ENCODE data around the gene PIGZ. TPM values are rescaled to one million over a fixed set of nuclear protein-coding genes. Genes with fewer than 3 reads are reported as not detected.

Gene PIGZ
- total and polyA plus RNA-seq, 9 of the 15 experiments (the other 6 are each of a cell fraction or from before 2014, with no cell fraction given): 0.15 to 1.8 (median 0.76) TPM

- Histone ChIP-seq H4K20me1 (replicated peaks; ENCODE audit: control insufficient read depth, insufficient read depth, low read length) (no peaks in the 10 kb centered on the region), H3K4me3 (peak overlapping the region; percentile 38), H3K4me1 (replicated peaks in 1 of 2; ENCODE audit: control insufficient read depth in 2 of 2, insufficient read depth in 2 of 2, low read length in 2 of 2) (peaks cover 3 to 50% of the 10 kb centered on the region in 2 experiments; a peak in 3 of 5 replicates), H3K27me3 (ENCODE audit: control insufficient read depth in 2 of 2, insufficient read depth in 2 of 2, low read length in 2 of 2) (no peaks in the 10 kb centered on the region), H3K79me2 (ENCODE audit: control insufficient read depth, insufficient read depth, low read length) (no peaks in the 10 kb centered on the region), H2AFZ (ENCODE audit: low read depth, low read length) (peak overlapping the region; percentile 67), H3K9me3 (replicated peaks; ENCODE audit: control insufficient read depth, insufficient read depth, low read depth, low read length) (no peaks in the 10 kb centered on the region), H3K9me1 (ENCODE audit: control insufficient read depth, insufficient read depth, low read length) (no peaks in the 10 kb centered on the region), H3K27ac (ENCODE audit: extremely low read depth, low read depth, low read length) (peak overlapping the region; percentile 74; the same call in 2 of the 3 replicates), H3K9ac (ENCODE audit: insufficient read depth in 1 of 2, low read depth in 2 of 2, low read length in 2 of 2) (peak overlapping the region; percentile 62 to 96; a peak in 3 of 4 replicates), H3K4me2 (ENCODE audit: insufficient read depth, low read length) (peak overlapping the region; percentile 61; the same call in 1 of the 2 replicates), H3K36me3 (ENCODE audit: control insufficient read depth, insufficient read depth, low read length) (no peaks in the 10 kb centered on the region)
- intact Hi-C loops (cut with micrococcal nuclease): loop anchor here (5.0 kb wide), 1 partner anchor 184 kb away; no protein-coding TSS in a partner anchor
- in situ Hi-C loops (cut with MboI): no loop called here
- WGBS (ENCODE audit: insufficient coverage, low coverage, missing lambda C conversion rate): 84% methylated on average over 29 of the region's 61 CpGs
- DNase-seq (ENCODE audit: extremely low read depth in 1 of 4, low spot score in 3 of 4) (peak in 1 of 4 experiments; percentile 31), ATAC-seq (no peak), FAIRE-seq (no peak)
- no TSS peak for BruUV-seq (replicated peaks)
- POLR2A ChIA-PET: interaction anchor here (0.5 to 1.8 kb wide), 7 partner anchors 10 to 175 kb away, joined by 3 to 4 read pairs (median 3); no protein-coding TSS in a partner anchor
- CTCF ChIA-PET (ENCODE audit: low intra/inter-chr PET ratio): interaction anchor here (1.8 to 2.1 kb wide), 2 partner anchors 183 to 506 kb away, joined by 9 to 26 read pairs; no protein-coding TSS in a partner anchor
- TF ChIP-seq ZBTB33 (CRISPR knock-in tag; IDR thresholded peaks at IDR 0.05) (peak; percentile 98), MBD2 (IDR thresholded peaks at IDR 0.05; ENCODE audit: borderline replicate concordance, low read depth) (peak; percentile 8; the same call in 1 of the 2 replicates), TAF1 (IDR thresholded peaks at IDR 0.05; ENCODE audit: control insufficient read depth, extremely low read depth, insufficient read depth, low read length, severe bottlenecking) (peak; percentile 6), SP2 (IDR thresholded peaks at IDR 0.05; ENCODE audit: extremely low read depth, low read depth, low read length, poor library complexity, severe bottlenecking) (no peak), PCBP1 (IDR thresholded peaks at IDR 0.05; ENCODE audit: low read depth, low read length, poor library complexity, severe bottlenecking) (no peak), NR2C2 (CRISPR knock-in tag; IDR thresholded peaks at IDR 0.05) (0 out of 2 replicates have a peak, but pooled peaks have one; percentile 66), NR2C2 (tag; IDR thresholded peaks at IDR 0.05) (no peak)
Measured at GRCh38 chr3:197003461-197004385, 35.1 kb upstream of the PIGZ start.
